Nucleus accumbens (tissue), 56 donors: ENCODE measurements around the gene C5orf58.
A peak's percentile ranks its signal among the peaks of the same experiment; 100 is the strongest.

Experiments used
- DNase-seq, 56 donors: peaks; one replicate each; lab custom pipeline; 2025; lab: John Stamatoyannopoulos, UW

Gene C5orf58, protein sequence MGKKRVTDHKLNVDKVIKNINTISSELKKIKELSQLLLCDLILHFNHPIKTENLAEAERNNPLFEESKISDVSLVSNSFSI

DNA sequence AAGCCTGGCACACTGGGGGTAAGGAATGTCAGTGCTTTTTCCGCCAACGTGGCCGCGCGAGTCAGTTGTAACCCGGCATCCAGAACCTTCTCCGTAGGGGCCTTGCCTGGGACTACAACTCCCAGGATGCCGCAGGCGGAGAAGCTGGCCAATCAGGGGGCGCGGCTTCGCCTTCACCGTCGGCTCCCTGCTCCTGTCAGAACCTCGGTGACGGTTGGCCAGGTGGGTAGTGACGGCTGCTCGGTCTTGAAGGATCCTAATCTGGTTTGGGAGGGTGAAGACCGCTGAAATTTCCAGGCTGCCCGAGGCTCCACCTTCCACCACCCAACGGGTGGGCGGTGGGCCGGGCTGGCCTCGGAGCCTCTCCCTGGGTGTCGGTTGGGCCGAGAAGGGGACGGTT, at the start of gene C5orf58:
TSS of gene C5orf58 (plus strand) at position 200 of the 400 bp plus-strand sequence. CDS start 1,992 bp downstream, outside the sequence.
- DNase-seq, result no peak

DNA sequence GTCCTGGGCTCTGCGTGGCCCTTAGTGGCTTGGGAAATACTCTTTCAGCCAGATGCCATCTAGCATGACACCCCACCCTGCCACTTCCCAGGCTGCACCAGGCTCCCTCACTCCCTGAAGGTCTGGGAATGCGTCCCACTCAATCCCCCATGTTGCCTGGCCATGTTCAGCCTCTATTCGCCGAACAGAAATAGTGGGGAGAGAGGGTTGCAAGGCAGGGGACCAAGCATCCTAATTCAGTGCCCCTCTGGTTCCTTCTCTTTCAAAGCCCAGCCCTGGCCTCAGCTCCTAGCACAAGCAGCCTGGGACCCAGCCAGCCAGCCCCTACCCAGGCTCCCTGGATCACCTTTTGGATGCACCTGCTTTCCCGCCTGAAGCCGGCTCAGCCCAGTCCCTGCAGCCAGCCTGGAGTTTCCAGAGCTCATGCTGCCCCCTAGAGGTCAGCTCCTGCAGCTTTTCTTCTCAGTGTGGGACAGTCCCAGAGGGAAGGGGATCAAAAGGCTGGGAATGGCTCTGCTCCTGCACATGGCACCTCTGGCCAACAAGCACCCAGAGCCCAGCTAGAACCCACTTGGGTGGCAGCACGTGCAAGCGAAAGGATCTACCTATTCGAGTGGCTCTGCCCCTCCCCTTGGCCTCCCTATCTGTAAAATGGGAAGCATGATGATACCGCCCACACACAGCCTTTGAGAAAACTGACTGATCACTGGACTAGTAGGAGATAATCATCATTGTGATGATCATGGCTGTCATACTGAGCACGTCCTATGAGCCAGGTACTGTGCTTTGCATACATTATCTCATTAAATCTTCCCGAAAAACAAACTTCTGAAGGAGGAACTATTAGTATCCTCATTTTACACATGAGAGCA, 48.7 kb upstream of the C5orf58 start:
- DNase-seq, result peak in 46 of 56 donors; percentile 3 to 70 (median 26)

DNA sequence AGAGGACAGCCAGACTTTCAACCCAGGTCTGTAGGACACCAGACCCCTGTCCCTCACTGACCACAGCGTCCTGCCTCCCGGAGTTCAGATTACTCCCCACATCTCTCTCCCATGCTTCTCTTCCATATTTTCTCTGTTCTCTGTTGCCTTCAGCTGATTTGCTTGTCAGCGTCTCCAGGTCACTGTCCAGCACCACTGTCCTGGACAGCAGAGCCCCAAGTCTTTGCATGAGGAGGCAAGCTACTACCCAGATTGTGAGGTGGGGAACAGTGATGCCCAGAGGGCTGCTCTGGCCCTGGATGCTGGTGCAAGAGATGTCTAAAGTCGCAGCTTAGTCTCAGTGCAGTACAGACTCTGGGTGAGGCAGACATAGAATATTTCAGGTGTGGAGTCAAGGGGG, 48.0 kb upstream of the C5orf58 start:
- no peak for DNase-seq

DNA sequence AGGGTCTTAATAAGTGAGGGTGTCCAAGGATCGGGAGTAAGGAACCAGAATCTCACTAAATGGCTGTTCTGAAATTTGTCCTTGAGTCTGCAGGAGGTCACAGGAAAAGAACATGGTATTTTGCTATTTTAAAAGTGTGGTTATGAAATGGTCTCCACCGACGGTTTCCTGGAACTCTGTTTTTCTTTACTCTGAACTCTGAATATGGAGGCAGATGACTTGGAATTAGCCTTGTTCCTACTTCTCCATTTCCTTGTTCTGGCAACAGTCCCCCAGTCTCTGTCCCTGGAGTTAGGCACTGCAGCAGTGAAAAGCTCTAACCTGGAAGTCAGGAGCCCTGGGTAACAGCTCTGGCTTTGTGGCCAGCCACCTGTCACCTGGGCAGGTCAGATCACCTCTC, 46.6 kb upstream of the C5orf58 start:
- DNase-seq, result no peak

DNA sequence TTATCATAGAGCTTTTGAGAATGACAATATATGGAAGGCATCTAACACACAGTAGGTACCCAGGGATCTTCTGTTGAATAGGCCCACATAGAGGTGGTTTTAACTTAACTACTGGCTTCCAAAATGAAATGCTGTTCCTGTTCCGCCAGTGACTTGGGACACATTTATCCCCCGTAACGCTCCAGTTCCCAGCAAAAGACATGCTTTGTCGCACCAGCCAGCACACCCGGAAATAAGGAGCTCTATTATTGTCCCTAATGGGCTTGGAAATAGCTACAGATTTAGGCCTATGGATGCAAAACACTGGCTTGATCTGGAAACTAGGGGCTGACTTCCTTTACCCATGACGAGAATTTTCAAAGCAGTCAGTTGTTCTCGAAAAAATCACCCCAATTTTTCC, 45.9 kb upstream of the C5orf58 start:
- DNase-seq, result no peak

DNA sequence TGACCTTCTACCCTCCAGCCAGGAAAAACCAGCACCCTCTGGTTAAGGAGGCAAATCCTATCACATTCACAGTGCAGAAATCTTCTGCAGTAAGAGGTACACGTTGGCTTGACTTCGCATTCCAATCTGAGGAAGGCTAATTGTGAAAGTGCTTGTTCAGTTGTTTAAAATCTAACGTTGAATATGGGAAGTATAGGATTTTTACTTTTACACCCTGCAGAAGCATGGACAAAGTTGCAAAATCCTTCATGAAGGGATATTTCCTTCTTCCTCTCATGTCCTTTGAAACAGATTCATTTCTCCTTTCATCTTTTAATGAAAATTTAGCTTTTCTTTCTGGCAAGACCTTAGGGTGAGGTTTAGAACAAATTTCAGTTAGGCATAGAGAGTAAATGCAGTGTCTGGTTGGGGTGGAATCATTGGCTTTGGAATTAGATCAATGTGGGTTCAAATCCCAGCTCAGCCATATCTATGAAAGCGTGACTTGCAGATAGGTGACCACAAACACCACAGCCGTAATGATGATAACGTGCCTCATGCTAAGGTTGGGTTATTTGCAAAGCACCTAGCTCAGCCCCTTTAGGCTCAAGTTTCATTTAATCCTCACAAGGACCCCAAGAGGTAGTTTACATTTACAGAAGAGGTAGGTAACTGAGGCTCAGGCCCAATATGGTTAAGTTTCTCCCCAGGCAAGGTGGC, 42.2 kb upstream of the C5orf58 start:
- no peak for DNase-seq

DNA sequence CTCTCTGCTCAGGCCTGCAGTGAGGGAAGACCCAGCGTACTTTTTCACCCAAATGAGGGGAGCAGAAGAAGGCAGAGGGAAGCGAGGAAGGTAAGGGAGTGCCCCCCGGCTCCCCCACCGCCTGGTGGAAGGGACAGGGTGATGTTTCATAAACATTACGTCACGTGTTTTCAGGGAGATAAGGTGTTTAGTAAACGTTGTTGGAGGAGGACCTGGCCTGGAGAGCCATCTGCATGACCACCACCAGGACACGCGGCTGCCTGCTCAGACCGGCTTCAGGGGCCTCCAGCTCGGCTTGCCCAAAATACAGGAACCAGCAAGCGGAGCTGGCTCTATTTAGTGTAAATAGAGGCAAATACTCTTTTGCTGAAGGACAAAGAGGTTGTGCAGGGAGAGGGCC, 40.0 kb upstream of the C5orf58 start:
- no peak for DNase-seq

DNA sequence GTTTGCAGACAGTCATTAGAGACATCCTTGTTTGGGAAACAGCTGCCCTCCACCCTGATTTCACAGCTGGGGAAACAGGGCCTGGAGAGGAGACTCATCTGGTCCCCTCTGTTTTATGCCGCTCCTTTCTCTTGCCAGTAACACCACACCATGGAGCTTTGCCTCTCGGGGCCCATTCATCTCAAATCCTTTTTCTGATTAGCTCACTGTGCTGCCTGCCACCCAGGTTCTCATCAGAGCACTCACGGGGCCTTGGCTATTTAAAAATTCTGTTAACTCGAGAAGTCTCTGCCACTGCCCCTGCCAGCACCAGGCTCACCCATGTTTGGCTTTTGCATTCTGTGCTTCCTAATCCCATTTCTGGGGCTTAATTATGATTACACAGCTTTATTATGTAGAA, 36.8 kb upstream of the C5orf58 start:
- DNase-seq, result peak in 2 of 56 donors; percentile 1 to 2

DNA sequence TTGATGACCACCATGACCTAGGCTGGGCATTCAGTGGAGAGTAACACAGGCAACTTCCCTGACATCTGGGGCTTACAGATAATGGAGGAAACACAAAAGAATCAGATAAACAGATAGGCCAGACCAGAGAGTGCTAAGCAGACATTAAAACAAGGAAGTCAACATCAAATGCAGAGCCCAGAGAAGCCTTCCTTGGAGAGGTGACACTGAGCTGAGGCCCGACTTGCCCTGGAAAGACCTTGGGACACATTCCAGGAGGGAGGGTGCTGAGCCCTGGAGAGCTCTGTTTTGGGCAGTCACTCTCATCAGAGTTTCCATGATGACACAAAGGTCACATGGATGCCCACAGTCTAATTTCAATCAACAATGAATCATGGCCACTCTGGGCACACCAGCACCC, 31.9 kb upstream of the C5orf58 start:
- no peak for DNase-seq

DNA sequence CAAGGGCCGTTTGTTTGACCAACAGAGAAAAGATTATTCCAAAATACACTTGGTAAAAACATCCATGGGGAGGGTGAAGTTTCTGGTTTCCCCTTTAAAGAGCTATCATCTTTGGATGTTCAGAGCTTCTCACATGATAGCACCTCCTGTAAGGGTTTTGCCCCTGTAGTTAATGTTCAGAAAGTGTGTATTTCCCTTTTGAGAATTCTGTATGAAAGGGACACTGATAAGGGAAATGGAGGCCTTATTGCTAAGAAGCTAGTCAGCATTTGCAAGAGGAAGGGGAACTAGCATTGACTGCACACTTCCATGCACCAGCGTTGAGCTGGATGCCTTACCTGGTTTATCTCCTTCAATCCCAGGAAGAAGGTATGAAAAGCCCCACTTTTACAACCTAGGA, 31.5 kb upstream of the C5orf58 start:
- no peak for DNase-seq

DNA sequence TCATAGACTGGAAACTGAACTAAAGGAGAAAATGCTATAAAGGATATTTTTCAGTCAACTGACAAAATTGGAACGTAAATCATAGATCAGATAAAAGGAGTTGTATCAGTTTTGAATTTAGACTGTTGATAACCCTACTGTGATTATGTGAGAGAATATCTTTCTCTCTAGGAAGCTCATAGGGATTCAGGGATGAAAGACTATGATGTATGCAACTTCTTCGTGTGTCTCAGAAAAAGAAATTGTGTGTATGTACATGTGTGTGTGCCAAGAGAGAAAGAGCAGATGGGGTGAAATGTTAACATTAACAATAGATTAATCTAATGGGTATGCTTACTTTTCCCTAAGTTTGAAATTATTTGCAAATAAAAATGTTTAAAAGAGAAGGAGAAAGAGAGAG, 30.7 kb upstream of the C5orf58 start:
- no peak for DNase-seq

DNA sequence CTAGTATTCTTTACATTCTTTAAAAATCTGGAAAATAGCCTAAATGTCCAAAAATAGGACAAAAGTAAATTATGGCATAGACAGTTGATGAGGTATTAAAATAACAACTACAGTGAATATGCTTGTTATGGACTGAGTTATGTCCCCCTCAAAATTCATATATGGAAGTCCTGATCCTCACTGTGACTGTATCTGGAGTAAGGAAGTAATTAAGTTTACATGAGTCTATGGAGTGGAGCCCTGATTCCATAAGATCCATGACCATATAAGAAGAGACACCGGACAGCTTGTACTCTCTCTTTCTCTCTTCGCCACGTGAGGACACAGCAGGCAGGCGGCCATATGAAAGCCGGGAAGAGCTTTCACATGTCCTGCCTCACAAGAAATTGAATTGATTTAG, 28.6 kb upstream of the C5orf58 start:
- no peak for DNase-seq

DNA sequence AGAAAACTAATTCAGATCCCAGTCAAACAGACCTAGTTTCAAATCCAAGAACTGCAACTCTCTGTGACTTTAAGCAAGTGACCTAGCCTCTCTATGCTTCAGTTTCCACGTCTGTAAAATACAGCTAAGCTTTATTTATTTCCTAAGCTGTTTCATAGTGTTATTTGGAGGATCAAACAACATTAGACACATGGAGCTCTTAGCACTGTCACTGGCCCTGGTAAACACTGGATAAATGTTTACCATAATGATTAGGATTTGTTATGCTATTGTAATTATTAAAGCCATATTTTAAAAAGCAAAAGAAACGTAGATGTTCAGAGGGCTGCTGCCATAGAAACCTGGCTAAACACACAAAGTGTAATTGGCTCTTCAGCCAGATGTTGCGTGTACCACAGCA, 26.6 kb upstream of the C5orf58 start:
- DNase-seq, result no peak

DNA sequence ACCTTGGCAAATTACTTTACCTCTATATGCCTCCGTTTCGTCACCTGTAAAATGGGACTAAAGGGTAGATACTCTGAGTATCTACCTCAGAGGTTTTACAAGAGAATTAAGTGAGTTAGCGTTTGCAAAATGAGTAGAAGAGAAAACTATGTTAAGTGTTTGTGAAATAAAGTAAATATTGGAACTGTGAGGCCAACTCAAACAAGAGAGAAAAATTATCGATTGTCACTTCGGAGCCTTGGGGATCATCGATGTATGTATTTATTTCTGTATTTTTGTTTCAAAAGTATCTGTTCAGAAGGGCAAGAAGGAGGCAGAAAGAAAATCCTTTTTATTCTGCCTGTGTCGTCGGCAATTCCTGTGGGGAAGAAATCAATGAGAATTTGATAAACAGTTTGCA, 25.8 kb upstream of the C5orf58 start:
- DNase-seq, result no peak

DNA sequence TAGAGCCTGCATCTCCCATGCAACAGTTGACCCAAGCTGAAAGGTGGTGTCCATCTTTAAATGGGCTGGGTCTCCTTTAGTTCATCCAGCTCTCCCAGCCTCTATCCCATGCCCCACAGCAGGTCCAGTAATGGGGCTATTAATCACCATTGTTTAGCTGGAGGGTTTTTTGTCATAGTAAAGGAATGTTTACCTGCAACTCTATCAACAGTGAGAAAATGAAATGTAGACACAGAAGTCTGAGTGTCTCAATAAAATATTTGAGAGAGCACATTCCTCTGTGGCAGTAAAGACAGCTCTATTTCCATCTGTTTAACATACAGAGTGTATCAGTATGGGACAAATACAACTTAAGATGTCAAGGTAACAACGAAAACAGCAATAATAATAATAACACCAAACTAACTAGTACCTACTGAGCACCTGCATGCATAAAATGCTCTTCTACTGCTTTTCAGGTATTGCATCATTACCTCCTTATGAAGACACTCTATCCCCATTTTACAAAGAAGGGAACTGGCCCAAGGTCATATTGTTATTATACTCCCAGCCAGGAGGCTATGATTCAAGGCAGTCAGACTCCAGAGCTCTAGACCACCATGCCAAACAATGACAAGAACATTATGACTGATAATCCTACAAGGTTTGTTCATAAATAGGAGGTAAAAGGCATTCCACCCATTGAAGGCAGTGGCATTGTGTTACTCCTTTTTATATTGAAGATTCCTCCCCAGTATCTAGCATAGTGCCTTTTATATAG, 21.0 kb upstream of the C5orf58 start:
- no peak for DNase-seq

DNA sequence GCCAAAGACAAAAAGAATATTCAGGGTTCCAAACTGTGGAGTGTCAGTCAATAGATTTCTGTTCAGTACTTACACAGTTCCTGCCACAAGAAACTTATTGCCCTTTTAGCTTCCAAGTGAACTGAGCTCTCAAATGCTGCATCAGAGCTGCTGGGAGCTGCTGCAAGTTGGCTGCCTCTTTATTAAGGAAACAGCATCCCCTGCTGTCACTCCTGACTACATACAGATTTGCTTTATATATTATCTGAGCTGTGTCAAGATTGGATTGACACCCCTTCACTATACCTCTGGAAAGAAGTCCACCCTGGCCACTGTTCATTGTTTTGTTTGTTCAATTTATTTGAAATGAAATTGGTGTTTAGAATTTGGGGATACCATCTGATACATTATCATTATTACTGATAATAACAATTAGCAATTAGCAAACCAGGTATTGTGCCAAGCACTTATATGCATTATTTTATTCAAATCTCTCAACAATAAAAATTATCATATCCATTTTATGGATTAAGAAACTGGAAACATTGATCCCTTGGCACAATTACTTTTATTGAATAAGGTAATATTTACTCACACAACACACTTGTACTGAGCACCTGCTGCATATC, 16.4 kb upstream of the C5orf58 start:
- peak in 19 of 56 donors; percentile 1 to 62 (median 25) for DNase-seq

DNA sequence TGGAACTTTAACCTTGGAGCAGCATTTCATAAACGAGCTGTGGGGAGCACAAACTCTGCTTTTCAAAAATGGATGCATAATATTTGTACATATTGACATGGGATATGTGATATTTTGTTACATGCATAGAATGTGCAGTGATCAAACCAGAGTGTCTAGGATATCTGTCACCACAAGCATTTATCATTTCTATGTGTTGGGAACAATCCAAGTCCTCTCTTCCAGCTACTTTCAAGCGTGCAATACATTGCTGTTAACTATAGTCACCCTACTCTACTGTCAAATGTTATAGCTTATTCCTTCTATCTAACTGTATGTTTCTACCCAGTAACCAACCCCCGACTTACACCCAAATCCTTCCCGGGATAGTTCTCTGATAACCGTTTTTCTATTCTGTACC, 15.0 kb upstream of the C5orf58 start:
- DNase-seq, result no peak

DNA sequence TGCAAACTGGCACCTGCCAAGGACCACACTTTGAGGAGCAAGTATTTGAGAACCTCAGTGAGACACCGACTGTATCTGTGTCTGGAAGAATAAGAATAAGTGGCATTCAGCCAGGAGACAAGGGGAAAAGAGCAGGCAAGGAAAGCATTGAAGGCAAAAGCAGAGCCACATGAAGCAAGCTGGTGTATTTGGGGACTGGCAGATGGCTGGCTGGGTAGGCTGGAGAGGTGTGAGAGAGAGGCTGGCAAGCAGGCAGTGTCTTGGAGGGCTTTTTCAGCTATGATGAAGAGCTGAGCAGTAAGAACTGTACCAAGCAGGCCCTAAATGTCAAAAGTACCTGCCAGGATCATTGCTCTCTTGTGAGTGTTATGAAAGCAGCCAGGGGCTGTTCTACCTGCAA, 14.1 kb upstream of the C5orf58 start:
- no peak for DNase-seq

DNA sequence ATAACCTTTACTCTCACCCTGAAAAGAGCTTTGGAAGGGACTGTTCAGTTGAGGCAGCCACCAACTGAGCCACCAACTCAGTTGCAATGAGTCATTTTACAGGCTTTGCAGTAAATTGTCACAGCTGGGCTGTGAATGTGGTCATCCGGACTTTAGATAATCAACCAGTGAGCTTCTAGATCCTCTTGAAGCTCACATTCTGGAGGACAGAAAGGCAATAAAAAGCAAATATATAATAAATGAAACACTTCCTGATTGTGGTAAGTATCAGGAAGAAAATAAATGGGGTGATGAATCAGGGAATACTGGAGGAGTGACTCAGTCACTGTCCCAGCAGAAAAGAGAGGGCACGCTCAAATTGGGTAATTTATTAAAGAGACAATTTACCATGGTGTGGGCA, 13.2 kb upstream of the C5orf58 start:
- DNase-seq, result no peak

DNA sequence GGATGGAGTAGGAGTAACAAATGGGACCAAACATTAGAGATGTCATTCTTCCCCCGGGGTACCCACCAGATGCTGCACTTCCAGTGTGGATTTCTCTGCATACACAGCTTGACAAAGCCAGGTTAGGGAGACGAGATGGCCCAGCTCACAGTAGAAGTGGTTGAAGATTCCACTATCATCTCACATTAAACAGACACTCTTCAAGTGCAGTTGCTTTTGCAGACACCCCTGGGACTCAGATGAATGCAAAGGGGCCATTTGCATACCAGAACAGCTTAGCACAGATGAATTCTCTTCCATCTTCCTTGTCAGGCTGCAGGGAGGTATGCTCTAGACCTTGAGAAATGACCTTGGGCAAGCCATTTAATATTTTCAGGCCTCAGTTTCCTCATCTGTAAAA, 12.6 kb upstream of the C5orf58 start:
- DNase-seq, result no peak

DNA sequence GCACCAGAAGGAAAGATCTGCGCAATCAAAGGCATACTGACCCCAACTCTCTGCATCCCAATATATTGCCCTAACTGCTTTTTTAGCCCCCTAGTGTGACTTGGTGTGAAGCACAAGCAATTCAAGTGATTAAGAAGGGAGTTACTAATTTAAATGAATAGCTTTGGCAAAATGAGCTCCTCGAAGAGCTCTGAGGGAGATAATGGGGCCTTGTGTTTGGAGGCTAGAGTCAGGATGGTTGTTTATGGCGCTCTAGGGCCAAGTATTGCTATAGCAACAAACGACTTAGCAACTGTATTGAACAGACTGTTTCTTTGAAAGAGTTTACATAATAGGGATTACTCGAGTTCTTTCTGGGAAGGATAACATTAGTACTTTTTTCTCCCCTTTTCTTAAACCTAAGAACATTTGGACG, 11.5 kb upstream of the C5orf58 start:
- DNase-seq, result peak in 12 of 56 donors; percentile 6 to 52 (median 23)
